GM21723 (cell line): ENCODE data around the gene RBM19.

ENCODE experiments used
- ATAC-seq: cut with Tn5 transposase; IDR thresholded peaks from one replicate; pipeline ENCODE4 v1.9.1; 2021; ENCODE audit warnings: mild to moderate bottlenecking, moderate library complexity; ENCODE audit not compliant: unreplicated experiment

Gene RBM19

GRCh38 chr12:113792450-113792849 is 173.7 kb downstream of the RBM19 start:
- no peak for ATAC-seq

- ATAC-seq, result no peak
Measured at GRCh38 chr12:113788020-113788856, 177.9 kb downstream of the RBM19 start.

DNA sequence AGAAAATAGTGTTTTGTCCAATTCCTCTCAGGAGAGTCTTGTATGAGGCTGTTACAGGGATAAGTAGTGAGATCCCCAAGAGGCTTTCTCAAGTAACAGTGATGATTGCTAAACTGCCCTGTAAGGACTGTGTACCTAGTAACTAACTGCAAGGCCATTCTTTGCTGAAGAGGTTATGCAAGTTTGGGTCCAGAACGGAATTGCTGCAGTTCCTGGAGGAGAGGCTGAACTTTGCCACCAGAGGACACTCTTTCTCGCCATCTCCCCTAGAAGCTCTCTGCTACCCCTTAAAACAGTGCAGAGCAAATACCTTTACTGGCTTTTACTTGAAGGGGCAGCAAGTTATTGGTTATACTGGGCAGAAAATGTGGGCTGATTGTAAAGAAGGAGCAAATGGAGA is 180.0 kb downstream of the RBM19 start:
- no peak for ATAC-seq

GRCh38 chr12:113783811-113784210 is 182.3 kb downstream of the RBM19 start:
- no peak for ATAC-seq

- no peak for ATAC-seq
Measured at GRCh38 chr12:113782873-113783272, 183.3 kb downstream of the RBM19 start.

- no peak for ATAC-seq
Measured at GRCh38 chr12:113781415-113782198, 184.5 kb downstream of the RBM19 start.

GRCh38 chr12:113779774-113780173 is 186.4 kb downstream of the RBM19 start:
- no peak for ATAC-seq

DNA sequence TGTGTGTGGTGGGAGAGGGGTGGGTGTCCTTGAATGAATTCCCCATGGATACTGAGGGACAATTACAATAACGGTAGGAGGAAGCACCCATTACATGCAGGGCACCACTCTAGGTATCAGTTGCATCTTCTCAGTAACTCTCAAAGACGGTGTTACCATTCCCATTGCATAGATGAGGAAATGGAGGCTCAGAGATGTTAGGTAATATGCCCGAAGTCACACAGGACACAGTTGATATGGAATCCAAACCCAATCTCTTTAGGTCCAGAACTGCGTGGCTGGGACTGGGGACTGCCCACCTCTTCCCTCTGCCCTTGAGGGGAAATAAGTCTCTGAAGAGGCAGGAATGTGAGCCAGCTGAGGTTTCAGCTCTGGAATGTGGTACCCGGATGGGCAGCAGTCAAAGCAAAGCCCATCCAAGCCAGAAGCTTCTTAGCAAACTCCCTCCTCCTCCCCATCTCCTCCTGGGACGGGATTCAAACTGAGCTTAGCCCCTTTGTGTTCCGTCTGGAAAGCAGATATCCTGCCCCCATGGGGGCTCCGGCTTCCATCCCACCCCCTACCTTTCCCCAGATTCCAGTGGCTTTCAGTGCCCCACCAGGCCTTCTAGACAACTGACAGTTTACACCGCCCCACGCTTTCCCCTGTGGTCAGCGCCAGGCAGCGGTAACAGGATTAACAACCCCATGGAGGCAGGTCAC is 187.5 kb downstream of the RBM19 start:
- no peak for ATAC-seq

- no peak for ATAC-seq
Measured at GRCh38 chr12:113777751-113778150, 188.4 kb downstream of the RBM19 start.

- no peak for ATAC-seq
Measured at GRCh38 chr12:113776536-113776935, 189.6 kb downstream of the RBM19 start.

DNA sequence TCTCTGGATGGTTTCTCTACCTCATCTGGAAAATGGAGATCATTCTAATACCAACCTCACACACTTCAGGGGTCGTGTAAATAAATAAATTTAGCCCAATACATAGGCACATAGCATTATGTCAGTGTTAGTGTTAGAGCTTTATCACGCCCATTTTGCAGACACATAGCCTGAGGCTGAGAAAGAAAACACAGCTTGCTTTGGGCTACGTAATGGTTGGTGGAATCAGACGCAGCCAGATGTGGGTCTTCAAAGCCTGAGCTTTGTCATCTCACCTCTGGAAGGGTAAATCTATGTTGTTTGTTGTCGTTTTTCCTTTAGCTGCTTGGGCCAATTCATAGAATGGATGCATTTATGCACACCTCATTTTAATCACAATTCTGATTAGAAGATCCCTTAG is 191.6 kb downstream of the RBM19 start:
- ATAC-seq, result no peak

DNA sequence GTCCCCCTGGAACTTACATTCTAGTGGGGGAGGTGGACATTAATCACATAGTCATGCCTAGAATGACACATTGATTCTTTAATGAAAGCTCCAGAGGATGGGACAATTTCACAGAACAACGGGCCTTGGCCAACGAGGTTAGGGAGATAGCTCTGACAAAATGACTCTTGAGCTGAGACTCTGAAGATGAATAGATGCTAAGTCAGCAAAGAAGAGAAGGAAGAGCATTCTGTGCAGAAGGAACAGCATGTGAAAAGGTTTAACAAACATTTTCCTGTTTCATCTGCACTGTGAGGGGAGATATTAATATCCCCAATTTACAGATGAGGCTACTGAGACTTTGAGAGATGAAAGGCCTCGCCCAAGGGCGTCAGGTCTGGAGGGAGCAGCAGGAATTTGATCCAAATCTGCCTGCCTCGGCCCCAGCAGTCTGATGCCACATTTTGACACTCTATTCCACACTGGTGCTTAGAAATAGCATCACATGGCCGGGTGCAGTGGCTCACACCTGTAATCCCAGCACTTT is 193.6 kb downstream of the RBM19 start:
- ATAC-seq, result no peak

DNA sequence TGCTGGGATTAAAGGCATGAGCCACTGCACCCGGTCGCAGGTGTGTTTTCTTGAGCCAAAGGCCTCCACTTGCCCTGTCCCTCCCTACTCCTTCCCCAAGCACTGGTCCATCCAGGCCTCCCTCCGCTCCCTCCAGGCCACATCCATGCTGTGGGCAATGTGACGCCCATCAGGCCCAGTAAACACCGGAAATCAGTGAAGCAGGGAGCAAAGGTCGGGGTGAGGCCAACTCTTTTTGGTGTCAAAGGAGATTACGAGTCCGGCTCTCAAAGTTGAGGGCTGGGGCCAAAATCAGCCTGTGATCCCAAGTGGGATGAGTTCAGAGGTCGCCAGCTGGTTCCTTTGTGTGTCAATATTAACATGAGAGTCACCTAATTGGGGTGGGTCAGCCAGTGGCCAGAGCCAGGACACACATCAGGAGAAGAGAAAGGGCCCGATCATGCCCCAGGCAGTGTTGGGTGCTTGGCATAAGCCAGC is 195.7 kb downstream of the RBM19 start:
- no peak for ATAC-seq

- no peak for ATAC-seq
Measured at GRCh38 chr12:113769305-113769704, 196.8 kb downstream of the RBM19 start.

- no peak for ATAC-seq
Measured at GRCh38 chr12:113768850-113769249, 197.3 kb downstream of the RBM19 start.

DNA sequence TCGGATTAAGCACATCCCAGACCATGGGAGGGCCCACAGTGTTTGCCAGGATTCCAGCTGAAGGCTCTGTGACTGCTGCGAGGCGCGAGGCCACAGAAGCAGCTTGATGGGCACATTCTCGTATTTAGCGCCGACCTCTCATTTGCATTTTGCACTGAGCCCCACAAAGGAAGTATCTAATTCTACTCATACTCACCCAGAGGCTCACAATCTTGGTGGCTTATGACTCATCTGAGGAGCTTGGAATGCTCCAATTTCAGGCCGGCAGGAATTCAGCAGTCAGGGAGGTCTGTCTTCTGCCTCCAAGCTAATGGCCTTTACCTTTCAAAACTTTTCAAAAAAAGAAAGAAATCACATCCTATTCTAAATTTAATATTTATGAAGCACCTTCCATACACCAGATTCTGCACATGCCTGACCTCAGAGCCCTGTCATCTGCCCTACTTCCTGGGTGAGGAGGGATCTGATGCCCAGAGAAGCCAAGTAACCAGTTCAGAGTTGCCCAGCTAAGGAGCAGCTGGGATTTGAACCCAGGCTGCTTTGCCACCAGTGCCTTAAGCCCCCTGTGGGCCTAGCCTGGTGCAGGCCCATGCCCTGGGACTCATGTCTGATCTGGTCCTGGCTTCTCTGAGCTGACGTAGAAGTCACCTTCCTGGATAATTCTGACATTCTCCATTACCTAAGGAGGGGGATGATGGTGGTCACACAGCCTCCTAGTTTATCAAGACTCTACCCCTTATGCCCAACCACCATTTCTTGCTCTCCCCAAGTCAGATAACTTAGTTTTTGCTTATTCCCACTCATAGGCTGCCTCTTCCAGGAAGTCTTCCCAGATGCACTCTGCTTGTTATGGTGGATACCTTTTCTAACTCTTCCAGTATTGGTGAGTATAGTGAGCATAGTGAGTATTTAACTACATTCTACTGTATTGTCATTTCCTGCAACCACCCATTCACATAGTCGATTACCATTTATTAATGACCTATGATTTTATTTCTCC is 198.9 kb downstream of the RBM19 start:
- no peak for ATAC-seq
